Kidney epithelial cell (primary cell): ENCODE results near the gene PARL. TPM values are rescaled to one million over a fixed set of nuclear protein-coding genes. Genes with fewer than 3 reads are reported as not detected.

Source experiments
- DNase-seq: peaks from one replicate; pipeline ENCODE4 v3.0.0-alpha.2; 2010; ENCODE audit warnings: low read depth
- H3K27me3 ChIP-seq: 2 replicates; pipeline ENCODE4 v1.6.0; 2011; ENCODE audit warnings: low read length; ENCODE audit not compliant: control insufficient read depth, insufficient read depth
- H3K36me3 ChIP-seq: 2 replicates; pipeline ENCODE4 v1.5.1; 2011; ENCODE audit warnings: low read length; ENCODE audit not compliant: control insufficient read depth, insufficient read depth
- H3K4me3 ChIP-seq: 2 replicates; pipeline ENCODE4 v1.5.1; 2011; ENCODE audit warnings: low read depth, mild to moderate bottlenecking, control low read depth, low read length
- total RNA-seq: library from RNA; depleted of rRNA; stranded (reverse); fragments of >200 nt; gene quantifications from 2 replicates; pipeline ENCODE4 v1.2.3, GENCODE V29; 2015
- TF ChIP-seq, protein P1 (sequence below): IDR thresholded peaks from 2 replicates; pipeline ENCODE4 v1.5.1; 2011; ENCODE audit warnings: mild to moderate bottlenecking, moderate library complexity, low read length, control low read depth, inconsistent platforms; ENCODE audit not compliant: insufficient read depth, poor library complexity, severe bottlenecking

The PARL gene
- total RNA-seq, 1 donor from 2014 or later = 45.3 TPM

GRCh38 chr3:183822631-183823030 lies 62.0 kb downstream of the PARL start:
- H3K27me3 ChIP-seq = no peaks in the 10 kb centered on the region
- TF ChIP-seq, protein P1, sequence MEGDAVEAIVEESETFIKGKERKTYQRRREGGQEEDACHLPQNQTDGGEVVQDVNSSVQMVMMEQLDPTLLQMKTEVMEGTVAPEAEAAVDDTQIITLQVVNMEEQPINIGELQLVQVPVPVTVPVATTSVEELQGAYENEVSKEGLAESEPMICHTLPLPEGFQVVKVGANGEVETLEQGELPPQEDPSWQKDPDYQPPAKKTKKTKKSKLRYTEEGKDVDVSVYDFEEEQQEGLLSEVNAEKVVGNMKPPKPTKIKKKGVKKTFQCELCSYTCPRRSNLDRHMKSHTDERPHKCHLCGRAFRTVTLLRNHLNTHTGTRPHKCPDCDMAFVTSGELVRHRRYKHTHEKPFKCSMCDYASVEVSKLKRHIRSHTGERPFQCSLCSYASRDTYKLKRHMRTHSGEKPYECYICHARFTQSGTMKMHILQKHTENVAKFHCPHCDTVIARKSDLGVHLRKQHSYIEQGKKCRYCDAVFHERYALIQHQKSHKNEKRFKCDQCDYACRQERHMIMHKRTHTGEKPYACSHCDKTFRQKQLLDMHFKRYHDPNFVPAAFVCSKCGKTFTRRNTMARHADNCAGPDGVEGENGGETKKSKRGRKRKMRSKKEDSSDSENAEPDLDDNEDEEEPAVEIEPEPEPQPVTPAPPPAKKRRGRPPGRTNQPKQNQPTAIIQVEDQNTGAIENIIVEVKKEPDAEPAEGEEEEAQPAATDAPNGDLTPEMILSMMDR = no peak
- DNase-seq = no peak

GRCh38 chr3:183819831-183820230 lies 64.8 kb downstream of the PARL start:
- TF ChIP-seq, protein P1 = no peak

More at GRCh38 chr3:183822631-183823030, 62.0 kb downstream of the PARL start:
- Histone ChIP-seq H3K36me3 (no peaks in the 10 kb centered on the region), H3K4me3 (no peak overlapping the region)

GRCh38 chr3:183818706-183819624 lies 65.7 kb downstream of the PARL start:
- Histone ChIP-seq H3K4me3 (no peak overlapping the region), H3K27me3 (no peaks in the 10 kb centered on the region), H3K36me3 (no peaks in the 10 kb centered on the region)
- TF ChIP-seq, protein P1 = no peak
- no peak for DNase-seq

More at GRCh38 chr3:183819831-183820230, 64.8 kb downstream of the PARL start:
- Histone ChIP-seq H3K36me3 (no peaks in the 10 kb centered on the region), H3K27me3 (no peaks in the 10 kb centered on the region), H3K4me3 (no peak overlapping the region)
- no peak for DNase-seq

DNA sequence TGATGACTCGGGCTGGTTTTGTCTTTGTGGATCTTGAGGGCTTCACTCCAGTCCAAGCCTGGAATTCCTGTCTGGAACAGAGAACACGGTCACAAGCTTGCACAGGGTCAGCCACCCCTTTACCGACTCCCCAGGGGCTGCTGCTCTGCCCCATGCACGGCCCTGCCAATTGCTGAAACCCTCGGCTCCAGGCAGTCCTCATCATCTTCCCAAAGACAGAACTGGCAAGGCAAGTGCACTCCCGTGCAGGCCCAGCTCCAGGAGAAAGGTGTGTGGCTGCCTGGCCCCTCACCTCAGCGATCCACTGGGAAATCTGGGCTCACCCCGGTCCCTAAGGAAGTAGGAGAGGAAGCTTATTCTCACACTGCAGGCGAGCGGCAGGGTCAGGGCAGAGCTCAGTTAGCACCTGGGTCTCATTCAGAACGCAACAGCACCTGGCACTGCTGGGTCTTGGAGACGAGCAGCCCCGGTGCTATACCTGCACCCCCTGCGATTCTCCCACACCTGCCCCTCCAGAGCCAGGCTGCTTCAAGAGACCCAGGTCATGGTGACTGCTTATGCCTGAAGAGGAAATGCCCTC lies 66.5 kb downstream of the PARL start:
- Histone ChIP-seq H3K27me3 (no peaks in the 10 kb centered on the region), H3K4me3 (no peak overlapping the region), H3K36me3 (no peaks in the 10 kb centered on the region)
- TF ChIP-seq, protein P1 = no peak
- no peak for DNase-seq

- TF ChIP-seq, protein P1 = no peak
- Histone ChIP-seq H3K27me3 (no peaks in the 10 kb centered on the region), H3K36me3 (no peaks in the 10 kb centered on the region), H3K4me3 (no peak overlapping the region)
- no peak for DNase-seq
These were observed 67.0 kb downstream of the PARL start for GRCh38 chr3:183817639-183818038.
